ENCODE measurements around the gene MEOX2. TPM values are rescaled to one million over a fixed set of nuclear protein-coding genes. Genes with fewer than 3 reads are reported as not detected.

Gene MEOX2
- total RNA-seq, 4 donors from 2014 or later = 0.64 to 1.6 TPM; not detected in 2

GRCh38 chr7:15720849-15721471 lies 34.5 kb upstream of the MEOX2 start:
- intact Hi-C loops (cut with DNase I; ENCODE audit: low total_unique reads) = no loop called here

GRCh38 chr7:15719311-15719710 lies 32.8 kb upstream of the MEOX2 start:
- no peak for TF ChIP-seq POLR2A (IDR thresholded peaks at IDR 0.05)
- no peak for TF ChIP-seq EP300 (IDR thresholded peaks at IDR 0.05; ENCODE audit: low read depth)
- no peak for TF ChIP-seq CTCF (IDR thresholded peaks at IDR 0.05)
- TF ChIP-seq POLR2AphosphoS5 (IDR thresholded peaks at IDR 0.05) = no peak
- intact Hi-C loops (cut with DNase I; ENCODE audit: low total_unique reads) = no loop called here
- in situ Hi-C loops (cut with MboI; ENCODE audit: low pct_ligation_motif_present in 1 of 4, low pct_unique_long_range_greater_than_20kb in 1 of 4, low sequenced_read_pairs in 3 of 4) = loop anchor here in 3 of 4 donors (25.0 kb wide), 2 partner anchors 343 to 407 kb away; no protein-coding TSS in a partner anchor
- Histone ChIP-seq H3K27me3 (no peaks in the 10 kb centered on the region), H3K9me3 (no peaks in the 10 kb centered on the region), H3K27ac (no peak overlapping the region), H3K4me3 (no peak overlapping the region), H3K4me1 (no peaks in the 10 kb centered on the region), H3K36me3 (no peaks in the 10 kb centered on the region)
- DNase-seq = no peak
- 50 to 75% methylated on average over 1 of the region's 1 CpG for WGBS, 2 donors (ENCODE audit: low coverage in 1 of 2)

More at GRCh38 chr7:15720849-15721471, 34.5 kb upstream of the MEOX2 start:
- H3K9me3 ChIP-seq = no peaks in the 10 kb centered on the region
- no peaks in the 10 kb centered on the region for H3K4me1 ChIP-seq
- no peaks in the 10 kb centered on the region for H3K27me3 ChIP-seq
- 42 to 50% methylated on average over 5 of the region's 5 CpGs for WGBS, 2 donors (ENCODE audit: low coverage in 1 of 2)
- no peak overlapping the region for H3K27ac ChIP-seq
- no peak for TF ChIP-seq POLR2A (IDR thresholded peaks at IDR 0.05)
- TF ChIP-seq CTCF (IDR thresholded peaks at IDR 0.05) = peak; percentile 65 to 80 (median 67)
- no peak for TF ChIP-seq POLR2AphosphoS5 (IDR thresholded peaks at IDR 0.05)
- TF ChIP-seq EP300 (IDR thresholded peaks at IDR 0.05; ENCODE audit: low read depth) = no peak
- no peak overlapping the region for H3K4me3 ChIP-seq
- in situ Hi-C loops (cut with MboI; ENCODE audit: low pct_ligation_motif_present in 1 of 4, low pct_unique_long_range_greater_than_20kb in 1 of 4, low sequenced_read_pairs in 3 of 4) = loop anchor here (10.0 to 25.0 kb wide), 4 partner anchors 341 to 409 kb away; no protein-coding TSS in a partner anchor
- H3K36me3 ChIP-seq = no peaks in the 10 kb centered on the region
- peak; percentile 32 for DNase-seq

- DNase-seq = no peak
- Histone ChIP-seq H3K27ac (no peak overlapping the region), H3K36me3 (no peaks in the 10 kb centered on the region), H3K4me3 (no peak overlapping the region), H3K4me1 (no peaks in the 10 kb centered on the region), H3K9me3 (no peaks in the 10 kb centered on the region), H3K27me3 (no peaks in the 10 kb centered on the region)
- in situ Hi-C loops (cut with MboI; ENCODE audit: low pct_ligation_motif_present in 1 of 4, low pct_unique_long_range_greater_than_20kb in 1 of 4, low sequenced_read_pairs in 3 of 4) (loop anchor here in 3 of 4 donors (25.0 kb wide), 2 partner anchors 347 to 403 kb away; no protein-coding TSS in a partner anchor), intact Hi-C loops (cut with DNase I; ENCODE audit: low total_unique reads) (no loop called here)
- TF ChIP-seq POLR2A (IDR thresholded peaks at IDR 0.05) (no peak), EP300 (IDR thresholded peaks at IDR 0.05; ENCODE audit: low read depth) (no peak), POLR2AphosphoS5 (IDR thresholded peaks at IDR 0.05) (no peak), CTCF (IDR thresholded peaks at IDR 0.05) (no peak)
- WGBS, 2 donors (ENCODE audit: low coverage in 1 of 2) = 78 to 80% methylated on average over 1 to 2 of the region's 2 CpGs
These were observed 29.0 kb upstream of the MEOX2 start for GRCh38 chr7:15715435-15715834.

- H3K36me3 ChIP-seq = no peaks in the 10 kb centered on the region
- WGBS, 2 donors (ENCODE audit: low coverage in 1 of 2) = 79 to 81% methylated on average over 2 to 3 of the region's 3 CpGs
- H3K27ac ChIP-seq = no peak overlapping the region
- no peak for TF ChIP-seq CTCF (IDR thresholded peaks at IDR 0.05)
- no peak for TF ChIP-seq POLR2AphosphoS5 (IDR thresholded peaks at IDR 0.05)
- TF ChIP-seq EP300 (IDR thresholded peaks at IDR 0.05; ENCODE audit: low read depth) = no peak
- no peak for TF ChIP-seq POLR2A (IDR thresholded peaks at IDR 0.05)
- no peaks in the 10 kb centered on the region for H3K9me3 ChIP-seq
- intact Hi-C loops (cut with DNase I; ENCODE audit: low total_unique reads) = no loop called here
- no peak overlapping the region for H3K4me3 ChIP-seq
- no peaks in the 10 kb centered on the region for H3K4me1 ChIP-seq
- no peak for DNase-seq
- in situ Hi-C loops (cut with MboI; ENCODE audit: low pct_ligation_motif_present in 1 of 4, low pct_unique_long_range_greater_than_20kb in 1 of 4, low sequenced_read_pairs in 3 of 4) = loop anchor here in 3 of 4 donors (25.0 kb wide), 2 partner anchors 352 to 398 kb away; no protein-coding TSS in a partner anchor
- H3K27me3 ChIP-seq = no peaks in the 10 kb centered on the region
These were observed 23.5 kb upstream of the MEOX2 start for GRCh38 chr7:15709978-15710377.

All from transverse colon (tissue), 4 donors.